GM12864 (cell line): ENCODE measurements around the gene ADAMTS18.

Experiments used
- DNase-seq: peaks from one replicate; pipeline ENCODE4 v3.0.0-alpha.2; 2011; ENCODE audit warnings: low read depth
- H3K4me3 ChIP-seq: 2 replicates; pipeline ENCODE4 v1.5.1; 2011; ENCODE audit warnings: mild to moderate bottlenecking, low read depth, low read length, control low read depth
- CTCF ChIP-seq: IDR thresholded peaks from 2 replicates; pipeline ENCODE4 v1.5.1; 2011; ENCODE audit warnings: low read depth, mild to moderate bottlenecking, moderate library complexity, low read length, control low read depth, inconsistent platforms; ENCODE audit errors: missing control alignments

The ADAMTS18 gene

GRCh38 chr16:77359065-77359502 lies 75.8 kb downstream of the ADAMTS18 start:
- H3K4me3 ChIP-seq = no peak overlapping the region
- no peak for TF ChIP-seq CTCF
- DNase-seq = no peak

GRCh38 chr16:77353587-77354263 lies 81.1 kb downstream of the ADAMTS18 start:
- no peak overlapping the region for H3K4me3 ChIP-seq
- DNase-seq = no peak
- TF ChIP-seq CTCF = no peak

- TF ChIP-seq CTCF = no peak
- no peak for DNase-seq
- no peak overlapping the region for H3K4me3 ChIP-seq
Measured at GRCh38 chr16:77344341-77344740, 90.5 kb downstream of the ADAMTS18 start.

- TF ChIP-seq CTCF = no peak
- no peak for DNase-seq
Measured at GRCh38 chr16:77336637-77337036, 98.2 kb downstream of the ADAMTS18 start.

GRCh38 chr16:77335652-77336234 lies 99.1 kb downstream of the ADAMTS18 start:
- no peak overlapping the region for H3K4me3 ChIP-seq
- TF ChIP-seq CTCF = no peak
- no peak for DNase-seq

More at GRCh38 chr16:77336637-77337036, 98.2 kb downstream of the ADAMTS18 start:
- H3K4me3 ChIP-seq = no peak overlapping the region

- no peak overlapping the region for H3K4me3 ChIP-seq
- no peak for TF ChIP-seq CTCF
- DNase-seq = no peak
Measured at GRCh38 chr16:77332792-77333191, 102.0 kb downstream of the ADAMTS18 start.
